NCI-H82 treated with DMSO at 0.1 percent for 48 hours (cell line): ENCODE data around the gene STK33.

Source experiments
- DNase-seq: peaks from one replicate; lab custom pipeline; 2025; ENCODE audit not compliant: unreplicated experiment; lab: John Stamatoyannopoulos, UW

Gene STK33

GRCh38 chr11:8604078-8604723 lies 10.2 kb upstream of the STK33 start:
- DNase-seq = peak; percentile 38

GRCh38 chr11:8603696-8604077 lies 9.7 kb upstream of the STK33 start:
- DNase-seq = no peak

DNA sequence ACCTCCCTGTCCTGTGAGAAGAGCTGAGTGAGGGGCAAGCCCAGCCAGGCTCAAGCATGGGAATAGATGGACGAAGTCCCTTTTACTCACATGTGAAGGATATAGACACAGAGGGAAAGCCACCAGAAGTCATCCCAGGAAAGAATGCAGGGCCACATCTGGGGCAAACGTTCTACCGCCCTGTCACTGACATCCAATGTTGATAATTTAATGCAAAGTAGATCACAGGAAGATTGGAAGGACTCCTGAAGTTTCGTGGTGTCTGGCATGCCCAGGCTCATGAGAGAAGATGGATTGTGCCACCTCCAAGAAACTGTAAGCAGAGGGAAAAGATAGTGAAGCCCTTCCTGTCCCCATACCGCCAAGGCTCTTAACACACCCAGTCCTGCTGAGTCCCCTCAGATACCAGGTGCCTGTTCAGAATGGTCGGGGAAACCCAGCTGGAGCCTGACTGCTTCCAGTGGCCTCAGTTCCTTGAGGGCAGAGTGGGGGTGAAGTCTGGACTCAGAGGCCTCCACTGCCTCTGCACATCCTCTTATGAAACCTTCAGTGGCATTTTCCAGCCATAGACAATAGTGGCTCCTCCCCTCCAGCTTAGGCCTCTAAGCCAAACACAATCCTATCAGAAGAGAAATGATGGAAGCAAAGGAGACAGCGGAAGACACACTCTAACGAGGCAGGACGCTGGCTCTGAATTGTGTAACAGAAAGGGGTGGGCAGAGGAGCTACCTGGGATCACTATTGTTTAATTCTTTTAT lies 7.5 kb upstream of the STK33 start:
- peak; percentile 37 for DNase-seq

GRCh38 chr11:8598506-8598905 lies 4.5 kb upstream of the STK33 start:
- DNase-seq = no peak

DNA sequence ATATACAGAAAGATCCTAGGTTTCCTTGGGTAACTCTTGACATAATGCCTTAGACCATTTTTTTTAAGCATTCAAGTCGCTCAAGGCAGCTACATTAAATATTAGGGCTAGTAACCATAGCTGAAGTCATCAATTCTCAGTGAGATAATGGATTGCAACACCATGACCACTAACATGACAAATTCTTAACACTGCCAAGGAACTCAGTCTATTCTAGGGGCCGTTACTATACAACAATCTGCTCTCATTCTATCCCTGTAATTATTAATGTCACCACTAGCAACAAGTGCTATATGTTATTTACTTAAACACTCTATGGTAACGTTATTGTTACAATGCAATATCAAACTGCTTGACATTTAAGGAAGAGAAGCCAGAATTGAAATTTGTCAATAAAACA lies 3.2 kb upstream of the STK33 start:
- no peak for DNase-seq

DNA sequence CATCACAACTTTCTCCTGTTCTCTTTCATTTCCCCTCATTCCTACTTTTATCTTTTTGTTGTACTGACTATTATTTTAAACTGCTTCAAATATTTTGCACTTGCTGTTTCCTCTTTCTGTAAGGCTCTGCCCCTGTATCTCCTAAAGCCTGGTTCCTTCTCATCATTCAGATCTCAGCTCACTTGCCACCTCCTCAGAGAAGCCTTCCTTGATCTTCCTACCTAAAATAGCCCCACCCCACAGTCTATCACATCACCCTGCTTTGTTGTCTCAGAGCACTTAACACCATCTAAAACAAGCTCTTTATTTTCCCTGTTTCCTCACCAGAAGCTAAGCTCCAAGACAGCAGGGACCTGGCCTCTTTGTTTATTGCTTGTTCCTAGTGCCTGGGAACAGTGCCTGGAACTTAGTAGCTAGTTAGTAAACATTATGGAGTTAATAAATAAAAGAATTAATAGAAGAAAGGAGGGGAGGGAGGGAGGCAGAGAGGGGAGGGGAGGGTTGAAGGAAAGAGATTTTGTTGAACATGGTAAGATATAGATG lies 2.5 kb upstream of the STK33 start:
- no peak for DNase-seq

- DNase-seq = no peak
Measured at GRCh38 chr11:8593455-8593854, 573 bp downstream of the STK33 start.

DNA sequence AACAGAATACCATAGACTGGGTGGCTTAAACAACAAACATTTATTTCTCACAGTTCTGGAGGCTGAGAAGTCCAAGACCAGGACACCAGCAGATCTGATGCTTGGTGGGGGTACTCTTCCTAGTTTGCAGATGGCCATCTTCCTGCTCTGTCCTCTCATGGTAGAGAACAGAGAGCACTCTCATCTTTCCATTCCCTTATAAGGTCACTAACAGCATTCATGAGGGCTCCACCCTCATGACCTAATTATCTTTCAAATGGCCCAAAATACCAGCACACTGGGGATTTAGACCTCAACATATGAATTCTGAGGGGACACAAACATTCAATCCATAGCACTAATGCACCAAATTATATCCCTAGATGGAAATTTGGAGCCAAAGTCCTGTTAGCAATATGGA lies 6.1 kb downstream of the STK33 start:
- DNase-seq = no peak

DNA sequence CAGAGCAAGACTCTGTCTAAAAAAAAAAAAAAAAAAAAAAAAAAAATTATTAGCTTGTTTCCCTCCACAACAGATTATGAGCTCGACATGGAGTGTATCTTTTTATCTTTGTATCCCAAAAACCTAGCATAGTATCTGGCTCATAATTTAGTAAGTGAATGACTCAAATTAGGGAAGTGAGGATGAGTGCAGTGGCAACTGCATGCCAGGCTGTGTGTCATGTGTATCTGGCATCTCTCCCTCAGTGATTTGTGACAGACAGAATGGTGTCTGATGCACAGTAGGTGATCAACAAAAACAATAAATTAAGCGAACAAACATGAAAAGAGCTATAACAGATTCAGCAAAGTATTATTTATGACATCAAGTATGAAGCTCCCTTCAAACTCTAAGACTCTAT lies 7.2 kb downstream of the STK33 start:
- no peak for DNase-seq

GRCh38 chr11:8586184-8586583 lies 7.8 kb downstream of the STK33 start:
- DNase-seq = no peak

- DNase-seq = no peak
Measured at GRCh38 chr11:8584511-8584910, 9.5 kb downstream of the STK33 start.

- DNase-seq = no peak
Measured at GRCh38 chr11:8584082-8584481, 9.9 kb downstream of the STK33 start.

DNA sequence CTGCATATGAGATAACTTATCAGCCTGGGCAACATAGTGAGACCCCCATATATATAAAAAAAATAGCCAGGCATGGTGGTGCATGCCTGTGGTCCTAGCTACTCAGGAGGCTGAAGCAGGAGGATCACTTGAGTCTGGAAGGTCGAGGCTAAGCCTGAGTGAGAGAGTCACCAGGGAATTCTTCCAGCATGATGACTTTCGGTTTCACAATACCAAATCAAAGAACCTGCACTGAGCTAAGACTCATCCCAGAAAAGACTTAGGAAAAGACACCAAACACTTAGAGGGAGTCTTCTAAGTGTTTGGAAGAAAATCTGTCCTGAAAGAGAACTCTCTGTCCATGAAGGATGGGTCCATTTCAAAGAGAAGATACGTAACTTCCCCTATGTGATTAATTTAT lies 12.7 kb downstream of the STK33 start:
- no peak for DNase-seq

GRCh38 chr11:8577791-8578581 lies 16.0 kb downstream of the STK33 start:
- no peak for DNase-seq

- no peak for DNase-seq
Measured at GRCh38 chr11:8574798-8575197, 19.2 kb downstream of the STK33 start.

DNA sequence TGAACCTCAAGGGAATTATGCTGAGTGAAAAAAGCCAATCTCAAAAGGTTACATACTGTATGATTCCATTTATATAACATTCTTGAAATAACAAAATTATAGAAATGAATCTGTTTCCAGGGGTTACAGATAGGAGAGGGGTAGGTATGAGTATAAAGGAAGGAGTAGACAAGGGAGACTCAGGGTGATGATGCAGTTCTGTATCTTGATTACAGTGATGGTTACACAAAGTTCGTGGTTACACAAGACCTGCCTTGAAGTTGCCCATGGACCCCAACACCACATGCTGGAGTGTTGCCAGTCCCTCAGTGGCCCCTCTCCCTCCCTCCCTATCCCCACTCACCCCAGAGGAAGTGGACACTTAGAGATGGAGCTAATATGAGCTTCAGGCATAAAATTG lies 20.3 kb downstream of the STK33 start:
- no peak for DNase-seq

- DNase-seq = no peak
Measured at GRCh38 chr11:8567602-8568198, 26.3 kb downstream of the STK33 start.

DNA sequence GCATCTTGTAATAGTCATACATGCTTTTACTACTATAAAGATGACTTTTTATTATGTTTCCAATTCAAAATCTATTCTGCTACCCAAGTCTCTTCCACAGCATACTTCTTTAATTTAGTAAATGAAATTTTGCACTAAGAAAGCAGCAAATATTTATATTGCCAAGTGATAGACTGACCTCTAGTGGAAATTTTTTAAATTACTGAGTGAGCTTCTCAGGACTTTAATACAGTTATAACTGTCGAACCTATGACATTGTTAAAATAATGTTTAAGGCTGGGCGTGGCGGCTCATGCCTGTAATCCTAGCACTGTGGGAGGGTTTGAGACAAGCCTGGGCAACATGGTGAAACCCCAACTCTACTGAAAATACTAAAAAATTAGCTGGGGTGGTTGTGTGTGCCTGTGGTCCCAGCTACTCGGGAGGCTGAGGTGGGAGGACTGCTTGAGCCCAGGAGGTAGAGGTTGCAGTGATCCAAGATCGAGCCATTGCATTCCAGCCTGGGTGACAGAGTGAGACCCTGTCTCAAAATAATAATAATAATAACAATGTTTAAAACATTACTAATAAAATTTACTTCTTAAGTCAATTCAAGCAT lies 27.3 kb downstream of the STK33 start:
- DNase-seq = peak; percentile 41

GRCh38 chr11:8564526-8564925 lies 29.5 kb downstream of the STK33 start:
- DNase-seq = no peak

- DNase-seq = no peak
Measured at GRCh38 chr11:8561461-8561860, 32.6 kb downstream of the STK33 start.

- no peak for DNase-seq
Measured at GRCh38 chr11:8558436-8558835, 35.6 kb downstream of the STK33 start.
